Tibial artery (tissue), 4 donors: ENCODE measurements around the gene DMRTA1.

Experiments used
- DNase-seq, 2 donors: peaks; one replicate each; pipeline ENCODE4 v3.0.0-alpha.2; 2019
- H3K27ac ChIP-seq, 2 donors: fragments of 200-600 bp; sonication (generic) in 1 of 2; 1 replicate in 1 of 2; 2 replicates in 1 of 2; pipeline ENCODE4 v1.5.1; 2018 to 2019; ENCODE audit warnings: mild to moderate bottlenecking in 1 of 2
- H3K27me3 ChIP-seq, 2 donors: fragments of 200-600 bp; sonication (generic) in 1 of 2; one replicate each; pipeline versions ENCODE4 v1.5.1 to v1.6.0; 2016 to 2019
- H3K36me3 ChIP-seq, 3 donors: fragments of 200-600 bp; sonication (generic) in 2 of 3; one replicate each; pipeline ENCODE4 v1.5.1; 2016 to 2019; ENCODE audit warnings: mild to moderate bottlenecking in 2 of 3
- H3K4me1 ChIP-seq, 4 donors: fragments of 200-600 bp; sonication (generic) in 2 of 4; 1 replicate in 3 of 4; 2 replicates in 1 of 4; pipeline ENCODE4 v1.5.1; 2016 to 2019
- H3K4me3 ChIP-seq, 2 donors: fragments of 200-600 bp; sonication (generic) in 1 of 2; 1 replicate in 1 of 2; 2 replicates in 1 of 2; pipeline ENCODE4 v1.5.1; 2018 to 2019; ENCODE audit warnings: mild to moderate bottlenecking in 2 of 2
- H3K9me3 ChIP-seq, 3 donors: fragments of 200-600 bp; sonication (generic) in 1 of 3; one replicate each; pipeline ENCODE4 v1.5.1; 2016 to 2019
- intact Hi-C: fragments of 100-400 bp; cut with DNase I; formaldehyde crosslinking; loops from one replicate; pipeline ENCODE4 v1.15.0; 2023; ENCODE audit warnings: low total_unique reads
- TF ChIP-seq, protein P1 (sequence below), 2 experiments: fragments of 200-600 bp in 1 of 2; fragments of 450-650 bp in 1 of 2; IDR thresholded peaks; one replicate each; pipeline ENCODE4 v1.5.1; 2017 to 2019; ENCODE audit warnings: antibody characterized with exemption in 2 of 2, mild to moderate bottlenecking in 1 of 2, moderate library complexity in 1 of 2

DMRTA1 gene, protein sequence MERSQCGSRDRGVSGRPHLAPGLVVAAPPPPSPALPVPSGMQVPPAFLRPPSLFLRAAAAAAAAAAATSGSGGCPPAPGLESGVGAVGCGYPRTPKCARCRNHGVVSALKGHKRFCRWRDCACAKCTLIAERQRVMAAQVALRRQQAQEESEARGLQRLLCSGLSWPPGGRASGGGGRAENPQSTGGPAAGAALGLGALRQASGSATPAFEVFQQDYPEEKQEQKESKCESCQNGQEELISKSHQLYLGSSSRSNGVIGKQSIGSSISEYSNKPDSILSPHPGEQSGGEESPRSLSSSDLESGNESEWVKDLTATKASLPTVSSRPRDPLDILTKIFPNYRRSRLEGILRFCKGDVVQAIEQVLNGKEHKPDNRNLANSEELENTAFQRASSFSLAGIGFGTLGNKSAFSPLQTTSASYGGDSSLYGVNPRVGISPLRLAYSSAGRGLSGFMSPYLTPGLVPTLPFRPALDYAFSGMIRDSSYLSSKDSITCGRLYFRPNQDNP

DNA sequence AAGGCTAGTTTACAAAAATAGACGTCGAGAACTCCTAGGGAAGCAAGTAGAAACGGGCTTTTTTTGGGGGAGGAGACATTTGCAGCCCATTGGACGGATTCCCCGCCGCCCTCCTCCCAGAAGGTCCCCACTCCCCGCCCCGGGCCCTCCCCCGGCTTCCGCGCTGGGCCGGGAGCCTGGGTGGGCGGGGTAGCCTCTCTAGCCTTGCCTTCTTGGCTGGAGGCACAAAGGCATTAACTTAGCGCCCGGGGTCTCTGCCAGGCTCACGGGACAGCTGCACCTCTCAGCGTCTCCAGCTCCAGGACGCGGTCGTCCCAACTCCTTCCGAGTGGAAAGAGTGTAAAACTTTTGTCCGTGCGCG, at the start of gene DMRTA1:
DMRTA1 (plus strand) TSS at position 236 of the 361 bp plus-strand sequence. CDS start 242 bp downstream, outside the sequence.
- peak within 1 kb of the TSS; percentile 85 for H3K27ac ChIP-seq
- intact Hi-C loops = no loop called here
- TF ChIP-seq, protein P1, sequence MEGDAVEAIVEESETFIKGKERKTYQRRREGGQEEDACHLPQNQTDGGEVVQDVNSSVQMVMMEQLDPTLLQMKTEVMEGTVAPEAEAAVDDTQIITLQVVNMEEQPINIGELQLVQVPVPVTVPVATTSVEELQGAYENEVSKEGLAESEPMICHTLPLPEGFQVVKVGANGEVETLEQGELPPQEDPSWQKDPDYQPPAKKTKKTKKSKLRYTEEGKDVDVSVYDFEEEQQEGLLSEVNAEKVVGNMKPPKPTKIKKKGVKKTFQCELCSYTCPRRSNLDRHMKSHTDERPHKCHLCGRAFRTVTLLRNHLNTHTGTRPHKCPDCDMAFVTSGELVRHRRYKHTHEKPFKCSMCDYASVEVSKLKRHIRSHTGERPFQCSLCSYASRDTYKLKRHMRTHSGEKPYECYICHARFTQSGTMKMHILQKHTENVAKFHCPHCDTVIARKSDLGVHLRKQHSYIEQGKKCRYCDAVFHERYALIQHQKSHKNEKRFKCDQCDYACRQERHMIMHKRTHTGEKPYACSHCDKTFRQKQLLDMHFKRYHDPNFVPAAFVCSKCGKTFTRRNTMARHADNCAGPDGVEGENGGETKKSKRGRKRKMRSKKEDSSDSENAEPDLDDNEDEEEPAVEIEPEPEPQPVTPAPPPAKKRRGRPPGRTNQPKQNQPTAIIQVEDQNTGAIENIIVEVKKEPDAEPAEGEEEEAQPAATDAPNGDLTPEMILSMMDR (IDR thresholded peaks at IDR 0.05) = no peak
- H3K4me3 ChIP-seq = peak within 1 kb of the TSS; percentile 66 to 80
- H3K4me1 ChIP-seq = peaks cover 0 to 12% (median 6%) of the 10 kb centered on the region in 4 donors
- peak; percentile 77 to 89 for DNase-seq
- H3K27me3 ChIP-seq = peaks cover 0 to 3% of the 10 kb centered on the region in 2 donors
- H3K9me3 ChIP-seq = no peaks in the 10 kb centered on the region
- H3K36me3 ChIP-seq = no peaks in the 10 kb centered on the region

DNA sequence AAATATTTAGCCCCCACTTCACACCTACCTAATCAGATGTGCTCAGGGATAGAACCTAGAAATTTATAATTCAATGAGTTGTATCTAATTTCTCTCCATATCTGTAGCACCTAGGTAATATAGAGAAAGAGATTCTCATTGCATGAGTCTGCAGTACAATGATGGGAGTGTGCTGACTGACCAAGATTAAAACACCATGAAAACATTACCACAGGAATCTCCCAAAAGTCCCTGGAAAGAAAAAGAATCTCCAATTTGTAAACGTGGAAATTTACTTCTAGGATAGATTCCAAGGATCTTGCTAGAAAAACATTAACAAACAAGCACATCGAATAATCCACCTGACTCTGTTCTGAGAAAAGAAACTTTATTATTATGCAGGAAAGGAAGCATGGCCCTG, 45.0 kb upstream of the DMRTA1 start:
- Histone ChIP-seq H3K27me3 (no peaks in the 10 kb centered on the region), H3K9me3 (peaks cover 0 to 6% (median 0%) of the 10 kb centered on the region in 3 donors), H3K36me3 (no peaks in the 10 kb centered on the region), H3K4me1 (no peaks in the 10 kb centered on the region), H3K27ac (no peak overlapping the region), H3K4me3 (no peak overlapping the region)
- DNase-seq = no peak
- TF ChIP-seq, protein P1 (IDR thresholded peaks at IDR 0.05) = no peak
- intact Hi-C loops = no loop called here

DNA sequence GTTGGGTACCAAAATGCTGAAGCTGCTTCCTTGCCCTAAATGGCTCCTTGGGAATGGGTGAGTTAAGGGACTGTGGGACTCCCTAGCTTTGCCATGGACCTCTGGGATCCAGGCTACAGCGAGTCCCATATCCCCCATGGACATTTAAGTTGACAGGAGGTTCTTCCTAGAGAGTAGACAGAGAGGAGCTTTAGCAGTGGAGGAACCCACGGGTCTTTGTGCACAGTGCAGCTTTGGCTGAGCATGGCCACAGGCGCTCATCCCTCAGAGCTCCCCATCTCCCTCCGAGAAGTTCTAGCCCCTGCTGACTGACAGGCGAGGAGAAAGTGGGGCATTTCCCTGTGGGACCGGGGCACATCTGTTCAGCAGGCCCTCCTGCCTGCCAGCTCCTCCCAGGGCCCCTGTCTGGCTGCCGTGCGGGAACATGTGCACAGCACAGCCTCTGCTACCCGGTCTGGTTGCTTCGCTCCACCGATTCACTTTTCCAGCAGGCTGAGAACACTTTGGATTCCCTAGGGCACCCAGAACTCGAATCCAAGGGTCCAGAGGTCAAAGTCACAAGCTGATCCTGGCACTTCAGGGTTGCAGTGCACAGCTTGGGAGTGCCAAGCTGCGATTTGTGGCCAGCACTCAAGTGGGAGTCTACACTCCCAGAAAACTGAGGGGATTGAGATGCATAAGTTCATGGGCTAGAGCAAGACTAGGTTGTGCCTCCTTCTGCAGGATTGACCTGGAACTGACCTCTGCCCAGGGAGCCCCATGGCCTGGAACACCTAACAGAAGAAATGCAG, 40.6 kb upstream of the DMRTA1 start:
- no peak for DNase-seq
- Histone ChIP-seq H3K4me1 (no peaks in the 10 kb centered on the region), H3K9me3 (peaks cover 0 to 6% (median 0%) of the 10 kb centered on the region in 3 donors), H3K27ac (no peak overlapping the region), H3K4me3 (no peak overlapping the region), H3K27me3 (no peaks in the 10 kb centered on the region), H3K36me3 (no peaks in the 10 kb centered on the region)
- intact Hi-C loops = no loop called here
- TF ChIP-seq, protein P1 (IDR thresholded peaks at IDR 0.05) = no peak

DNA sequence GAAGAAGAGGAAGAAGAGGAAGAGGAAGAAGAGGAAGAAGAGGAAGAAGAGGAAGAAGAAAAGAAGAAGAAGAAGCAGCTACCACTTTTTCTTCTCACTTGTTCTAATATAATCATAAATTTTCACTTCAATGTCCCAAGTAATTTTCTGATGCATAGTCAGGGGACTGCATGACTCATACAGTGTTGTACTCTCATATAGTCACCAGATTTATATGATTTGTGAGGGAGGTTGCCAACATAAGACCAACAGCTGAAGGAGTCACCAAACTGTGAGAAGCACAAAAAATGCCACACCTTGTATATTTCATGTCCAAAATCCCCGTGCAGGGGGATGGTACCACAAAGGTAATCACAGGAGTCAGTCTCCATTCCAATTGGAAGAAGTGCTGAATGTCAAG, 32.7 kb upstream of the DMRTA1 start:
- intact Hi-C loops = no loop called here
- Histone ChIP-seq H3K36me3 (no peaks in the 10 kb centered on the region), H3K9me3 (no peaks in the 10 kb centered on the region), H3K27ac (no peak overlapping the region), H3K27me3 (no peaks in the 10 kb centered on the region), H3K4me3 (no peak overlapping the region), H3K4me1 (no peaks in the 10 kb centered on the region)
- DNase-seq = no peak
- TF ChIP-seq, protein P1 (IDR thresholded peaks at IDR 0.05) = no peak

DNA sequence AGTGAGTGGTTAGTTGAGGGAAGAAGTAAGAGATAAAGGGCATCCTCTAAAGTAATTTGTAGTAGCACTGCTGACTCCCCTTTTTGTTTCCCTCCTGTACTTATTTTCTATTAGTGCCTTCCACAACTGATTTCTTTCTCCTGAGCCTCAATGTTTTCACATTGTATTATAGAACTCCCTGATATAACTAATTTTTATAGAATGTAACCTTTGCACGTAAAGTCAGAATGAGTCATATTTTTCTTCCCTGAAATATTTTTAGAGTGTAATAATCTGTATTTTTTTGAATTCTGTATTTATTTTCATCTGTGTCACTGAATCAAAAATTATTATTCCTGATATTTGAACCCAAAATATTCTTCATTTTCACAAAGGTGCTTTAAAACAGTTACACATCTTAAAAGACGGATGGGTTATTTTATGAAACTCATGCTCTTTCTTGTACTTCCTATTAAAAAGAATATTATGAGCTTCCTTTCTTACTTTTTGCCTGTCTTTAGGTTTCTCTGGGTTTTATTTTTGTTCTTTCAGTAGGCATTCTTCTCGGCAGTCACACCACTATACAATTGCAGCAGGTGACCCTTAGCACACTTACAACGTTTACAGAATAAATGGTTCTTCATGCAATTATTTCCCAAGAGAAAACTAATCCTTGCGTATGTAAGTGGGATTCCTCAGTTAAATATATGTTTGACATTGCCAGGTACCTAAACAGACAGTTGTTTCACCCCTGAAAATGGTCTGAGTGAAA, 30.5 kb upstream of the DMRTA1 start:
- intact Hi-C loops = no loop called here
- no peak for DNase-seq
- Histone ChIP-seq H3K27me3 (no peaks in the 10 kb centered on the region), H3K27ac (no peak overlapping the region), H3K4me3 (no peak overlapping the region), H3K36me3 (no peaks in the 10 kb centered on the region), H3K4me1 (no peaks in the 10 kb centered on the region), H3K9me3 (no peaks in the 10 kb centered on the region)
- TF ChIP-seq, protein P1 (IDR thresholded peaks at IDR 0.05) = no peak
